Natural killer cell (primary cell): ENCODE measurements around the gene MEIS2. TPM values are rescaled to one million over a fixed set of nuclear protein-coding genes. Genes with fewer than 3 reads are reported as not detected.

Experiments
- ATAC-seq, 3 donors: fragments of 150-1000 bp in 2 of 3; fragments of 200-7000 bp in 1 of 3; cut with Tn5 transposase; 1 replicate in 1 of 3; 2 replicates in 2 of 3; pipeline ENCODE4 v1.10.0; 2021; ENCODE audit warnings: mild to moderate bottlenecking in 2 of 3, moderate library complexity in 2 of 3
- DNase-seq, 2 donors: peaks; one replicate each; pipeline versions ENCODE4 v3.0.0 to v3.0.0-alpha.2; 2013 to 2021; ENCODE audit warnings: mixed read lengths in 1 of 2
- H3K27ac ChIP-seq: one replicate; pipeline ENCODE4 v1.5.1; 2013; ENCODE audit warnings: mild to moderate bottlenecking, low read length
- H3K27me3 ChIP-seq: one replicate; pipeline ENCODE4 v1.6.1; 2013; ENCODE audit warnings: low read length; ENCODE audit not compliant: control insufficient read depth, insufficient read depth
- H3K36me3 ChIP-seq: one replicate; pipeline ENCODE4 v1.6.1; 2013; ENCODE audit warnings: low read length; ENCODE audit not compliant: control insufficient read depth, insufficient read depth
- H3K4me1 ChIP-seq: one replicate; pipeline ENCODE4 v1.6.1; 2013; ENCODE audit warnings: low read length; ENCODE audit not compliant: control insufficient read depth, insufficient read depth
- H3K4me3 ChIP-seq: one replicate; pipeline ENCODE4 v1.5.1; 2013; ENCODE audit warnings: low read length
- H3K9me3 ChIP-seq: one replicate; pipeline ENCODE4 v1.6.1; 2013; ENCODE audit warnings: low read length; ENCODE audit not compliant: control insufficient read depth, insufficient read depth
- H3K27ac Mint-ChIP-seq, 2 donors: one replicate each; pipeline ENCODE4 v1.8.0; 2022; ENCODE audit warnings: mild to moderate bottlenecking in 2 of 2, mixed read lengths in 2 of 2, moderate library complexity in 1 of 2
- H3K27me3 Mint-ChIP-seq, 2 donors: one replicate each; pipeline ENCODE4 v1.8.0; 2022; ENCODE audit warnings: low read depth in 2 of 2, mixed read lengths in 2 of 2
- H3K36me3 Mint-ChIP-seq: one replicate; pipeline ENCODE4 v1.8.0; 2022; ENCODE audit warnings: mixed read lengths
- H3K4me1 Mint-ChIP-seq, 2 donors: one replicate each; pipeline ENCODE4 v1.8.0; 2022; ENCODE audit warnings: mixed read lengths in 2 of 2
- H3K4me3 Mint-ChIP-seq: one replicate; pipeline ENCODE4 v1.8.0; 2022; ENCODE audit warnings: mild to moderate bottlenecking, moderate library complexity, mixed read lengths
- H3K9me3 Mint-ChIP-seq, 2 donors: one replicate each; pipeline ENCODE4 v1.8.0; 2022; ENCODE audit warnings: mixed read lengths in 2 of 2
- WGBS: methylation state at CpG from one replicate; pipeline ENCODE4 v1.1.7; 2013; ENCODE audit warnings: missing lambda C conversion rate; ENCODE audit not compliant: insufficient coverage; 5-methylcytosine and 5-hydroxymethylcytosine counted together
- intact Hi-C: fragments of 100-400 bp; cut with micrococcal nuclease; formaldehyde crosslinking; loops from one replicate; pipeline ENCODE4 v1.14.2; 2022
- total RNA-seq, 4 donors: library from RNA; stranded (reverse); fragments of 120-200 nt in 1 of 4; gene quantifications; one replicate each; pipeline versions ENCODE4 v1.2.3 to v1.2.4, GENCODE V29; 2013 to 2022
- TF ChIP-seq, protein P1 (sequence below): fragments of 200-600 bp; IDR thresholded peaks from one replicate; pipeline ENCODE4 v1.8.0; 2022; ENCODE audit warnings: antibody characterized with exemption

The MEIS2 gene
- total RNA-seq, 3 donors from 2014 or later (not counting 1 experiment from before 2014, with no cell fraction given) = 0.35 TPM; not detected in 2

DNA sequence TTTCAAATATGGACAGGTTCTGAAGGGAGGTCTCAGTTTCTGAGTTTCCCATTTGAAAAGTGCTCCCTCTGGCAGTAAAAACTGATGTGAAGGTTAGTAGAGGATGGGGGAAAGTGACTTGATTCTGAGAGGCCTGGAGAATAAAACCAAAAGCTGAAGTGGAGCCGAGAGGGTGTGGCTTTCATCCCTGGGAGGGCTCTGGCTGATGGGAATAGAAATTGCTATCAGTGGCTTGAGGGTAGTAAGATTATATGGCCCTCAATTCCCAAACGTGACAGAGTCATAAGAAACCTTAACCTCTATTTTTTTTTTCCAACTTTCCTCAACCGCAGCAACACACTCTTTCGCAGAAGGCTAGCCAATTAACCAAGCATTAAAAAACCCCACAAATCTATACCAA, 185.9 kb downstream of the MEIS2 start:
- 58% methylated on average over 3 of the region's 4 CpGs for WGBS
- H3K27me3 ChIP-seq = no peaks in the 10 kb centered on the region
- intact Hi-C loops = no loop called here
- Mint-ChIP-seq H3K9me3 (peaks cover 2 to 7% of the 10 kb centered on the region in 2 donors), H3K4me3 (no peak overlapping the region), H3K27ac (no peak overlapping the region), H3K36me3 (no peaks in the 10 kb centered on the region), H3K4me1 (no peaks in the 10 kb centered on the region), H3K27me3 (no peaks in the 10 kb centered on the region)
- DNase-seq = no peak
- ATAC-seq = no peak
- no peak overlapping the region for H3K4me3 ChIP-seq
- no peak overlapping the region for H3K27ac ChIP-seq
- no peaks in the 10 kb centered on the region for H3K9me3 ChIP-seq
- no peaks in the 10 kb centered on the region for H3K36me3 ChIP-seq
- TF ChIP-seq, protein P1, sequence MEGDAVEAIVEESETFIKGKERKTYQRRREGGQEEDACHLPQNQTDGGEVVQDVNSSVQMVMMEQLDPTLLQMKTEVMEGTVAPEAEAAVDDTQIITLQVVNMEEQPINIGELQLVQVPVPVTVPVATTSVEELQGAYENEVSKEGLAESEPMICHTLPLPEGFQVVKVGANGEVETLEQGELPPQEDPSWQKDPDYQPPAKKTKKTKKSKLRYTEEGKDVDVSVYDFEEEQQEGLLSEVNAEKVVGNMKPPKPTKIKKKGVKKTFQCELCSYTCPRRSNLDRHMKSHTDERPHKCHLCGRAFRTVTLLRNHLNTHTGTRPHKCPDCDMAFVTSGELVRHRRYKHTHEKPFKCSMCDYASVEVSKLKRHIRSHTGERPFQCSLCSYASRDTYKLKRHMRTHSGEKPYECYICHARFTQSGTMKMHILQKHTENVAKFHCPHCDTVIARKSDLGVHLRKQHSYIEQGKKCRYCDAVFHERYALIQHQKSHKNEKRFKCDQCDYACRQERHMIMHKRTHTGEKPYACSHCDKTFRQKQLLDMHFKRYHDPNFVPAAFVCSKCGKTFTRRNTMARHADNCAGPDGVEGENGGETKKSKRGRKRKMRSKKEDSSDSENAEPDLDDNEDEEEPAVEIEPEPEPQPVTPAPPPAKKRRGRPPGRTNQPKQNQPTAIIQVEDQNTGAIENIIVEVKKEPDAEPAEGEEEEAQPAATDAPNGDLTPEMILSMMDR = no peak
- no peaks in the 10 kb centered on the region for H3K4me1 ChIP-seq

DNA sequence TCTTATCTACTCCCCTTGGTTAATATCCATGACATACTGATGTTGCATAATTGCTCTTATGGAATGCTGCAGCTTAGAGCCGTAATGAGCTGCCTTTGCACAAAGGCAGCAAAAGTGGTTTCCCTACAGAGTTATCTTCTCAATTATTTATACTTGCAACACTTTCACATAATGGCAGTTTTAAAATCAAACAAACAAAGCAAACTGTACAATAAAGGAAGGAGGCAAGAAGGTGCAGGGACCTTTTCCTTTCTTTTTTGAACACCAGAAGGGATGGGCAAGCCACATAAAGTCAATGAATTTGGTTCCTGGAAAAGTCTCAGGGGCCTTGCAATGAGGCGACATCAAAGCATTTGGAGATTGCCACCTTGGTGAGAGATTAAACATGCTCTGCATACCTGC, 188.0 kb downstream of the MEIS2 start:
- no peaks in the 10 kb centered on the region for H3K36me3 Mint-ChIP-seq
- H3K4me1 ChIP-seq = no peaks in the 10 kb centered on the region
- intact Hi-C loops = no loop called here
- ATAC-seq (no peak), DNase-seq (no peak)
- H3K4me3 Mint-ChIP-seq = no peak overlapping the region
- no peaks in the 10 kb centered on the region for H3K27me3 Mint-ChIP-seq
- no peaks in the 10 kb centered on the region for H3K9me3 ChIP-seq
- H3K36me3 ChIP-seq = no peaks in the 10 kb centered on the region
- TF ChIP-seq, protein P1 = no peak
- H3K27me3 ChIP-seq = no peaks in the 10 kb centered on the region
- no peak overlapping the region for H3K4me3 ChIP-seq
- H3K9me3 Mint-ChIP-seq = peaks cover 0 to 3% of the 10 kb centered on the region in 2 donors
- H3K27ac Mint-ChIP-seq = no peak overlapping the region
- no peak overlapping the region for H3K27ac ChIP-seq
- no peaks in the 10 kb centered on the region for H3K4me1 Mint-ChIP-seq
- WGBS = 96% methylated on average over 2 of the region's 2 CpGs

DNA sequence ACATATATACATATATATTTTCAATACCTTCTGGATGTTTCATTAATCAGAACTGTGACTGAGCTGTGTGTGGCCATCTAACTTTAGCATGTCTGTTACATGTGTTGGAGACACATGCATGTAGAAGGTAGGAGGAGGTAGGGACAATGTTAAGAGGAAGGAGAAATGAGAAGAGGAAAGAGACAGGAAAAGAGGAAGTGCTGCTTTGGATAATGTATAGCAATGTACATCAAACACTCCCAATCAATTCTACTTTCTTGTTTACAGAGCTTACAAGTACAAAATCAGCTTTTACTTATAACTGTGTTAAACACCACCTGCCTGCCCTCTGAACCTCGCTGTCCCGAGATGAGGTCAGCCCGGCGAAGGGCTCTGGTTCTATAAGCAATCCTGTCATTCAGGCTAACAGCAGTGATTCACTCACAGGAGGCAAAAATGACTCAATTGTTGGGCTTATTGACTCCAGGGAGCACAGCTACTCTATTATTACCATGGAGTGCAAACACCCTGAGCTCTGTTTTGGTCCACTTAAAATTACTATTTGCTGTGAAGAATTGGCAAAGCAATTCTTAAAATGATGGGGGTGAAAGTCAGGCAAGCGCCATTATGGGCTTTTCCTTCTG, 188.9 kb downstream of the MEIS2 start:
- intact Hi-C loops = no loop called here
- H3K9me3 Mint-ChIP-seq = peaks cover 0 to 3% of the 10 kb centered on the region in 2 donors
- 79% methylated on average over 5 of the region's 5 CpGs for WGBS
- H3K36me3 ChIP-seq = no peaks in the 10 kb centered on the region
- no peak overlapping the region for H3K27ac Mint-ChIP-seq
- no peaks in the 10 kb centered on the region for H3K4me1 ChIP-seq
- H3K27me3 Mint-ChIP-seq = no peaks in the 10 kb centered on the region
- DNase-seq (no peak), ATAC-seq (no peak)
- no peaks in the 10 kb centered on the region for H3K36me3 Mint-ChIP-seq
- no peak overlapping the region for H3K4me3 Mint-ChIP-seq
- no peak overlapping the region for H3K27ac ChIP-seq
- no peak overlapping the region for H3K4me3 ChIP-seq
- H3K9me3 ChIP-seq = no peaks in the 10 kb centered on the region
- TF ChIP-seq, protein P1 = no peak
- no peaks in the 10 kb centered on the region for H3K4me1 Mint-ChIP-seq
- H3K27me3 ChIP-seq = no peaks in the 10 kb centered on the region

DNA sequence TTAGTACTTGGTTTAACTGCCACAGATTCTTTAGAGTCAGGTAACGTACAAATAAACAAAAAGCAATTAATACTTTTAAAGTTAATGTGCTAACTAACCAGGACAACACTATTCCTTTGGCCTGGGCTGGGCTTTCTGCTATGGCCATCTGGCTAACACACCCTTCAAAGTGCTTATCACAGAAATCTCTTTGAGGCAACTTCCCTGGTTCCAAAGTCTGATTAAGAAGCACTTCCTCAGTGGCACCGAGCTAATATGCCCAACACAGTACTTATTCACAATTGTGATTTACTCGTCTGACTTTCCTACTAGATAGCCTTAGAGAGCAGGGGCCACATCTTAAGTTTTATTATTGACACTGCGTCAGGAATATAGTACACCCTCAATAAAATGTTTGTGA, 191.4 kb downstream of the MEIS2 start:
- no peak for DNase-seq

More for the DNA sequence above, 191.4 kb downstream of the MEIS2 start:
- intact Hi-C loops = no loop called here
- no peaks in the 10 kb centered on the region for H3K27me3 Mint-ChIP-seq
- TF ChIP-seq, protein P1 = no peak
- 83% methylated on average over 4 of the region's 4 CpGs for WGBS
- no peak for ATAC-seq
- H3K4me1 Mint-ChIP-seq = no peaks in the 10 kb centered on the region
- Histone ChIP-seq H3K27me3 (no peaks in the 10 kb centered on the region), H3K9me3 (no peaks in the 10 kb centered on the region), H3K27ac (no peak overlapping the region), H3K36me3 (no peaks in the 10 kb centered on the region), H3K4me3 (no peak overlapping the region), H3K4me1 (no peaks in the 10 kb centered on the region)
- H3K27ac Mint-ChIP-seq = no peak overlapping the region
- H3K9me3 Mint-ChIP-seq = peaks cover 0 to under 1% of the 10 kb centered on the region in 2 donors
- no peaks in the 10 kb centered on the region for H3K36me3 Mint-ChIP-seq
- no peak overlapping the region for H3K4me3 Mint-ChIP-seq
